Measurements from ENCODE around the gene RDH16.
"Not testable (repeated sequence)": the region's sequence is repeated elsewhere in the genome, so short reads cannot be mapped to it uniquely, and the experiment has no call there.

RDH16 gene

GRCh38 chr12:56921346-56921745, 36.1 kb downstream of the RDH16 start:
- DNase-seq (ENCODE audit: low read depth) = no peak

DNA sequence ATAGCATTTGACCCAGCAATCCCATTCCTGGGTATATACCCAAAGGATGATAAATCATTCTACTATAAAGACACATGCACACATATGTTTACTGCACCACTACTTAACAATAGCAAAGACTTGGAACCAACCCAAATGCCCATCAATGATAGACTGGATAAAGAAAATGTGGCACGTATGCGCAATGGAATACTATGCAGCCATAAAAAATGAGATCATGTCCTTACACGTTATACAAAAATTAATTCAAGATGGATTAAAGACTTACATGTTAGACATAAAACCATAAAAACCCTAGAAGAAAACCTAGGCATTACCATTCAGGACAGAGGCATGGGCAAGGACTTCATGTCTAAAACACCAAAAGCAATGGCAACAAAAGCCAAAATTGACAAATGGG, 39.3 kb downstream of the RDH16 start:
- DNase-seq (ENCODE audit: low read depth) = not testable (repeated sequence)

- no peak for DNase-seq (ENCODE audit: low read depth)
These were observed 40.4 kb downstream of the RDH16 start for GRCh38 chr12:56916996-56917333.

DNA sequence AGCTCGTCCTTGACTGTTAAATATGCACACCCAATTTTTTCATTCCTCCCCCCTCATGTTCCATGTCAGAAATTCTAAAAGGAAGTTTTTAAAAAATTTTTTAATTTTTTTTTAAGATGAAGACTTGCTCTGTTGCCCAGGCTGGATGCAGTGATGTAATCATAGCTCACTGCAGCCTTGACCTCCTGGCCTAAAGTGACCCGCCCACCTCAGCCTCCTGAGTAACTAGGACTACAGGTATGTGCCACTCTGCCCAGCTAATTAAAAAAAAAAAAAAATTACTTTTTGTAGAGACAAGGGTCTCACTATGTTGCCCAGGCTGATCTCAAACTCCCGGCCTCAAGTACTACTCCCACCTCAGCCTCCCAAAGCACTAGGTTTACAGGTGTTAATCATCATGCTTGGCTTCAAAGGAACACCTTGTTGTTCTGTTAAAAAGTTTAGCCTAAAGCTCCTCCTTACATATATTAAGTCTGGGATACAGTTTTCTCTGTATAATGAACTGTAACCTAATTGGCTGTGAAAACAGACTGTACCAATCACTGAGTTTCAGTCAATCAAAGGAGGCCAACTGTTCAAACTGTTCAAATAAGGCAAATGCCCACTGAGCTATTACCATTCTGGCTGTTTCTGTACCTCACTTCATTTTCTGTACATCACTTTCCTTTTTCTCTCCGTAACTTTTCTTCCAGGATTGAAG, 41.0 kb downstream of the RDH16 start:
- DNase-seq (ENCODE audit: low read depth) = no peak

GRCh38 chr12:56914724-56915123, 42.7 kb downstream of the RDH16 start:
- no peak for DNase-seq (ENCODE audit: low read depth)

GRCh38 chr12:56914256-56914655, 43.2 kb downstream of the RDH16 start:
- DNase-seq (ENCODE audit: low read depth) = no peak

DNA sequence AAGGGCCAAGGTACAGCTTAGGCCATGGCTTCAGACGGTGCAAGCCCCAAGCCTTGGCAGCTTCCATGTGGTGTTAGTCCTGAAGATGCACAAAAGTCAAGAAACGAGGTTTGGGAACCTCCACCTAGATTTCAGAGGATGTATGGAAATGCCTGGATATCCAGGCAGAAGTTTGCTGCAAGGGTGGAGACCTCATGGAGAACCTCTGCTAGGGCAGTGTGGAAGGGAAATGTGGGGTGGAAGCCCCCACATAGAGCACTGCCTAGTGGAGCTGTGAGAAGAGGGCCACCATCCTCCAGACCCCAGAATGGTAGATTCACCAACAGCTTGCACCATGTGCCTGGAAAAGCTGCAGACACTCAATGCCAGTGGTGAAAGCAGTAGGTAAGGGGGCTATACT, 48.0 kb downstream of the RDH16 start:
- not testable (repeated sequence) for DNase-seq (ENCODE audit: low read depth)

- no peak for DNase-seq (ENCODE audit: low read depth)
These were observed 49.3 kb downstream of the RDH16 start for GRCh38 chr12:56908136-56908535.

DNA sequence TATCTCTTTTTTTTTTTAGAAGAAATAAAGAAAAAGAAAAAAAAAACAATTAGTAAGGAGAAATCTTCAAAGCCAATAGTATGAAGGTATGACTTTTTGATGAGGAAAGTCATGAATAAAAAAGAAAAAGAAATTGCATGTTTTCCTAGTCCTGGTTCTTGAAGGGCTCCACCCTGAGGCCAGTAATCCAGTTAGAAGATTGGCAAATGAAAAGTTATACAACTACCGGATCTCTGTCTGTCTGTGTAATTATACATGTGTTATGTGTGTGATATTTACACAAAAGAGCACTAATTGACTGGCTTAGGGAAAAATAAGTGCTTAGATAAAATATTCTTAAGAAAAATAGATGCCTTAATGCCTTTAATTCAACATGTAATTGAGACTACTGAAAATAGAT, 51.6 kb downstream of the RDH16 start:
- no peak for DNase-seq (ENCODE audit: low read depth)

DNA sequence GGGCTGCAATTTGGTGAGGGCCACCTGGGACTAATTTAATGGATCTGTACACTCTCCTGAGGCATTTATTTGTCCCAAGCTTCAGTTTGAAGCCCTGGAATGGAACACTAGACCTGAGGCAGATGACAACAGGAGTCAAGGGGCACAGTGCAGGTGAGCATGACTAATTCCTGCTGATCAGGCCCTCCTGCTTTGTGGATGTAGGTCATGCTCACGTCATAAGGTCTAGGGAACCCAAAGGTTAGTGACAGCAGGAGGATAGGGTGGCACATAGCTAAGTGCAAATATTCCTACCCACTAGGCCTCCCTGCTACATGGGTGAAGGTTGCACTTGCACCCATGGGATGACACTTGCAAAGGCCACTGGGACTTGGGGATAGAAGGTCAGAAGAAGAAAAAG, 54.0 kb downstream of the RDH16 start:
- no peak for DNase-seq (ENCODE audit: low read depth)
